ENCODE measurements around the gene CCM2.

Gene CCM2

DNA sequence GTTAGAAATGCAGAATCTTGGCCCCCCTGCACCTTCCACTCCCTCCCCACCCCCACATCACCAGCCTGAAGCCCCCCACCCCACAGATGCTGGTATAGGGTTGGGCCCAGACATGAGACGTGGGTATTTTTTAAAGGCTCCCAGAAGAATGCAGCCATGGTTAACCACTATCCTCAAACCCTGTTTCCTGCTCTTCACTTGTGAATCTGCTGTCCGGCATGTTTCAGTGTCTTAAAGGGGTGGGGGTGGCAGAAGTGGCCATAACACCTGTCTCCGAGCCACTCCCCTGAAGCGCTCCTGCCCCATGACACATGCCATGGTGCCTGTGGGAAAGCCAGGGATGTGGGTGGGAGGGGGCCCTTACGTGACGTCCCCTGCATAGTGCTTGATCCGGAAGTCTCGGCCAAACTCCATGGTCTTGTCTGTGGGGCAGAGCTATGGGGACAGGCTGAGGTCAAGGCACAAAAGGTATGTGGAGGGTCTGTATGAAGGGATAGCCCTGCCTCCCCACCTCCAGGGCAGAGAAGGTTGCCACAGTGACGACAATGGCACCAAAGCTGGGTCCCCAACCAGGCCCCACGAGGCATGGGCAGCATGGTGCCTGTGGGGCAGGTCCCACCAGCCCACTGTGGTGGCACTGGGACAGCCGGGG lies 30.8 kb upstream of the CCM2 start:
- in situ Hi-C loops (cut with MboI; ENCODE audit: low pct_unique_long_range_greater_than_20kb, low sequenced_read_pairs, unreplicated experiment), result no loop called here
- DNase-seq (ENCODE audit: low spot score), result no peak
- TF ChIP-seq, protein P1, sequence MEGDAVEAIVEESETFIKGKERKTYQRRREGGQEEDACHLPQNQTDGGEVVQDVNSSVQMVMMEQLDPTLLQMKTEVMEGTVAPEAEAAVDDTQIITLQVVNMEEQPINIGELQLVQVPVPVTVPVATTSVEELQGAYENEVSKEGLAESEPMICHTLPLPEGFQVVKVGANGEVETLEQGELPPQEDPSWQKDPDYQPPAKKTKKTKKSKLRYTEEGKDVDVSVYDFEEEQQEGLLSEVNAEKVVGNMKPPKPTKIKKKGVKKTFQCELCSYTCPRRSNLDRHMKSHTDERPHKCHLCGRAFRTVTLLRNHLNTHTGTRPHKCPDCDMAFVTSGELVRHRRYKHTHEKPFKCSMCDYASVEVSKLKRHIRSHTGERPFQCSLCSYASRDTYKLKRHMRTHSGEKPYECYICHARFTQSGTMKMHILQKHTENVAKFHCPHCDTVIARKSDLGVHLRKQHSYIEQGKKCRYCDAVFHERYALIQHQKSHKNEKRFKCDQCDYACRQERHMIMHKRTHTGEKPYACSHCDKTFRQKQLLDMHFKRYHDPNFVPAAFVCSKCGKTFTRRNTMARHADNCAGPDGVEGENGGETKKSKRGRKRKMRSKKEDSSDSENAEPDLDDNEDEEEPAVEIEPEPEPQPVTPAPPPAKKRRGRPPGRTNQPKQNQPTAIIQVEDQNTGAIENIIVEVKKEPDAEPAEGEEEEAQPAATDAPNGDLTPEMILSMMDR (IDR thresholded peaks at IDR 0.05; ENCODE audit: extremely low read depth, insufficient read depth, missing control alignments), result no peak

DNA sequence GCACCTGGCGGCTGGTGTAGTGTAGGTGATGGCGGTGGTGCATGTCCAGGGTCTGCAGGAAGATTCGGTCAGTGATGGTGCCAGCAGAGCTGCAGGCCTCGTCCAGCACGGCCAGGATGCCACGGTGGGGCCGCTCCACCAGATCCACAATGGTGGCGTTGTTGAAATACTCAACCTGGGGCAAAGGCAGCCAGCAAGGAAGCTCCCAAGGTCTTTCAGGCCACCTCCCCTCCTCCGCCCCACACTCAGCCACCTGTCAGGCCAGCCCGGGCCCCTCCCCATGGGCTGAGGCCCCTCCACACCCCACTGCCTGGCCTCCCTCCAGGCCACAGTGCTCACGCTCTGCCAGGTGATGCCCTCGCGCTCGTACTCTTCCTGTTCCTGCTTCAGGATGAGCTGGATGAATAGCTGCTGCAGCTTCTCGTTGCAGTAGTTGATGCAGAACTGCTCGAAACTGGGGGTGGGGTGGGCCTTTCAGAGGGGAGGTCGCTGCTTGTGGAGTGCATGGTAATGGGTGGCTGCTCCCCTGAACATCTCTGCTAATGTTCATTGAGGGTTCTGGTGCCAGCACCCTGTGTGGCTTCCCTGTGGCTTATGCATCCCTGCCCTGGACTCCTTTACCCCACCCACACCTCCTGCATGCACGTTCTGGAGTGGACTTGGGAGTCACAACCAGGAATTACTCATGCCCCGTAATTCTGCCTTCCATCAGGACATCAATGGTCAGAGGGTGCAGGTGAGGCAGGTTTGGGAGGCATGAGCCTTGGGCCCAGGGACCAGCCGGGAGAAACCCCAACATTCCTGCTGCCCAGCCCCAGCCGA lies 30.1 kb upstream of the CCM2 start:
- TF ChIP-seq, protein P1 (IDR thresholded peaks at IDR 0.05; ENCODE audit: extremely low read depth, insufficient read depth, missing control alignments), result no peak
- no peak for DNase-seq (ENCODE audit: low spot score)
- in situ Hi-C loops (cut with MboI; ENCODE audit: low pct_unique_long_range_greater_than_20kb, low sequenced_read_pairs, unreplicated experiment), result no loop called here

DNA sequence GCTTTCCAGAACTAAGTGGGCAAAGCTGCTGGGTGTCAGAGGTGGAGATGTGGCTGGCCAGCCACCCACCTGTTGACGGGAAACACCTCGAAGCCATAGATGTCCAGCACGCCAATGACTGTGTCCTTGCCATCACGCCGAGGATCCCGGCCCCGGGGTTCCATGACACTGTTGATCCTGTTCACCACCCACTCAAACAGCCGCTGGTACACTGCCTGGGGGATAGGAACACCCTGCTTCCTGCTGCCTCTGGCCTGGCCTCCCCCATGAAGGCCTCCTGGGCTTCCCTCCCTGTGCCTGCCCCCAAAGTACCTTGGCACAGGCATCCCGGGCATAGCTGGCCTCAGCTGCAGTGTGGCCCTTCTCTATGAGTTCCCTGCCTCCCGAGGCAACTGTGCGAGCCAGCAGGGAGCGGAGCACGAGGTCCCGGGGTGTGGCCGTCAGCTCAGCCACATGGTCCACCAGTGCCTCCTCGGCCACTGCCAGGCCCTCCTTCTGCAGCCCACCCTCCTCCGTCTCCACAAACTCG lies 29.4 kb upstream of the CCM2 start:
- in situ Hi-C loops (cut with MboI; ENCODE audit: low pct_unique_long_range_greater_than_20kb, low sequenced_read_pairs, unreplicated experiment), result no loop called here
- DNase-seq (ENCODE audit: low spot score), result no peak
- TF ChIP-seq, protein P1 (IDR thresholded peaks at IDR 0.05; ENCODE audit: extremely low read depth, insufficient read depth, missing control alignments), result no peak

DNA sequence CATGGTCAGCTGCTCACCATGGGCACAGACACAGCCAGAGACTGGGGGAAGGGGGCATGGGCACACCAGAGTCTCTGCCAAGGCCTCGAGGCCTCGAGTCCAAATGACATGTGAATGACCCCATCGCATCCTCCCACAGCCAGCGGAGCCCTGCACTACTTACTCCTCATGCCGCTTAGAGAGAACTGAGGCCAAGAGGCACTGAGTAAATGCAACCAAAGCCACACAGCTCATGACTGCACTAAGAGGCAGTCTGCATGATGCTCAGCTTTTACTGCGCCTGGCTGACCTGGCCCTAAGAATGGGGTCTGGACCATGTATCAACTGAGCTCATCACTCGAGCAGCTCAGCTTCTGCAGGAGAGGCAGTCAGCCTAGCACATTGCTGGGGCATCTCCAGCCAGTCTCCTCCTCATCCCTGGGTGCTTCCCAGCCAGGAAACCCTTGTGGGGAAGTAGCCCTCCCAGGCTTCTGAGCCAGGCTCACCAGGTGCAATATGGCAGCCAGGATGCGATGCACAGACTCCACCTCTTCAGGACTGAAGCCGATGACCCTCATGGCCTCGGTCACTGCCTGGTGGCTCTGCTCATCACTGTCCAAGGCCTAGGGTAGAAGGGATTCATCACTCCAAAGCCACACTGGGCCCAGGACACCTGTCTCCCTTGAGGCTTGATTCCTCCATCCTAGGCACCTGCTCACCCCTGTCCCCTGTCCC lies 28.7 kb upstream of the CCM2 start:
- DNase-seq (ENCODE audit: low spot score), result no peak
- in situ Hi-C loops (cut with MboI; ENCODE audit: low pct_unique_long_range_greater_than_20kb, low sequenced_read_pairs, unreplicated experiment), result no loop called here
- TF ChIP-seq, protein P1 (IDR thresholded peaks at IDR 0.05; ENCODE audit: extremely low read depth, insufficient read depth, missing control alignments), result no peak

DNA sequence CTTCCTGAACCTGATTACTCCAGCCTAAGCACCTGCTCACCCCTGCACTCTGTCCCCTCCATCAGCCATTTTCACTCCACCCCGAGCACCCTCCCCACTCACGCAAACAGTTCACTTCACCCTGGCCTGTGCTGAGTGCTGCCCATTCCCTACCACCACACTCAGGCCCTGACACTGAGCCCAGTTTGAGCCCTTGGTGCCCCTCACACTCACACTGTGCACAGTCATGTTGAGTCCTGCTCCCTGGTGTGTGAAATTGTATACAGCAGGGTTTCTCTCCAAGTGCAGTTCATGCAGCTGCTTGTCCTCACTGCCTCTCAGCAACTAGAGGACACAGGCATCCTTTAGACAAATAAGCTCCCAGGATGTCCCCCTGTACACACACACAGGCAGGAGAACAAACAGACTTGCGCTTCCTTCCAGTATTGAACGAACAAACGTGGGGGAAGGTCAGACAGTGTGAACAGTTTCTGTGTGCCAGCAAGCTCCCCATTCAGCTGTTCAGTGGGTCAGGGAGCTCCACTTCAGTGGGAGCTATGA lies 28.0 kb upstream of the CCM2 start:
- in situ Hi-C loops (cut with MboI; ENCODE audit: low pct_unique_long_range_greater_than_20kb, low sequenced_read_pairs, unreplicated experiment), result no loop called here
- TF ChIP-seq, protein P1 (IDR thresholded peaks at IDR 0.05; ENCODE audit: extremely low read depth, insufficient read depth, missing control alignments), result no peak
- DNase-seq (ENCODE audit: low spot score), result no peak

DNA sequence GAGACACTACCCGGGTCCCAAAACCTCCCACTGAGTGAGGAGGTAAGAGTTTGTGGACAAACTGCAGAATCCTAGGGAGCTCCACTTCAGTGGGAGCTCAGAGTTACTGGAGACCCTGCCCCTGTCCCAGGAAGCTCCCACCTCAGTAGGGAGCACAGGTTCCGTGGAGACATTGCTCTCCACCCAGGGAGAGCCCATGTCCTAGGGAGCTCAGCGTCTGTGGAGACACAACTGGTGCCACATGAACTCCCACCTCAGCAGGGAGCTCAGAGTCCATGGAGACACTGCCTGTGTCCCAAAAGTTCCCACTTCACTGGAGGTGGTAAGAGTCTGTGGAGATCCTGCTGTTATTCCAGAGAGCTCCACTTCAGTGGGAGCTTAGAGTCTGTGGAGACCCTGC lies 27.4 kb upstream of the CCM2 start:
- in situ Hi-C loops (cut with MboI; ENCODE audit: low pct_unique_long_range_greater_than_20kb, low sequenced_read_pairs, unreplicated experiment), result no loop called here
- TF ChIP-seq, protein P1 (IDR thresholded peaks at IDR 0.05; ENCODE audit: extremely low read depth, insufficient read depth, missing control alignments), result no peak
- no peak for DNase-seq (ENCODE audit: low spot score)

Measured in GM13977 (cell line).